Karpas-422 (cell line): Measurements from ENCODE around the gene ASZ1. TPM values are rescaled to one million over a fixed set of nuclear protein-coding genes. Genes with fewer than 3 reads are reported as not detected.
"Not testable (repeated sequence)": the region's sequence is repeated elsewhere in the genome, so short reads cannot be mapped to it uniquely, and the experiment has no call there.

Source experiments
- DNase-seq: peaks from one replicate; pipeline ENCODE4 v3.0.0-alpha.2; 2015
- H2AFZ ChIP-seq: fragments of 200-600 bp; sonication (generic); 2 replicates; pipeline ENCODE4 v1.6.1; 2014; ENCODE audit warnings: antibody characterized with exemption, low read length, mixed read lengths
- H3K27ac ChIP-seq: fragments of 200-600 bp; sonication (generic); 2 replicates; pipeline ENCODE4 v1.5.1; 2014; ENCODE audit warnings: mild to moderate bottlenecking, low read length, moderate library complexity
- H3K27me3 ChIP-seq: fragments of 200-600 bp; sonication (generic); 2 replicates; pipeline ENCODE4 v1.6.1; 2014; ENCODE audit warnings: low read length, mixed read lengths
- H3K36me3 ChIP-seq: fragments of 200-600 bp; sonication (generic); 2 replicates; pipeline ENCODE4 v1.6.1; 2014; ENCODE audit warnings: low read length, mixed read lengths; ENCODE audit not compliant: insufficient read depth
- H3K4me1 ChIP-seq: fragments of 200-600 bp; sonication (generic); 2 replicates; pipeline ENCODE4 v1.6.1; 2014; ENCODE audit warnings: mild to moderate bottlenecking, low read length, mixed read lengths
- H3K4me2 ChIP-seq: fragments of 200-600 bp; sonication (generic); 2 replicates; pipeline ENCODE4 v1.6.1; 2014; ENCODE audit warnings: low read length, low read depth, mild to moderate bottlenecking; ENCODE audit not compliant: poor library complexity, severe bottlenecking
- H3K4me3 ChIP-seq: fragments of 200-600 bp; sonication (generic); 2 replicates; pipeline ENCODE4 v1.5.1; 2014; ENCODE audit warnings: mild to moderate bottlenecking, antibody characterized with exemption, low read length, mixed read lengths
- H3K79me2 ChIP-seq: fragments of 200-600 bp; sonication (generic); 2 replicates; pipeline ENCODE4 v1.6.1; 2014; ENCODE audit warnings: mild to moderate bottlenecking, low read length, mixed read lengths
- H3K9ac ChIP-seq: fragments of 200-600 bp; sonication (generic); 2 replicates; pipeline ENCODE4 v1.6.0; 2014; ENCODE audit warnings: low read length
- H3K9me2 ChIP-seq: fragments of 200-600 bp; sonication (generic), shearing (Covaris generic); replicated peaks from 2 replicates; pipeline ENCODE4 v1.6.0; 2014; ENCODE audit warnings: mild to moderate bottlenecking, low read length, moderate library complexity; ENCODE audit not compliant: insufficient read depth
- H3K9me3 ChIP-seq: fragments of 300-700, 200-600 bp; sonication (generic); 2 replicates; pipeline ENCODE4 v1.6.1; 2014; ENCODE audit warnings: low read length, mixed read lengths
- H4K20me1 ChIP-seq: fragments of 200-600 bp; sonication (generic); 2 replicates; pipeline ENCODE4 v1.6.1; 2014; ENCODE audit warnings: mild to moderate bottlenecking, antibody characterized with exemption, low read length, low read depth; ENCODE audit not compliant: insufficient read depth
- total RNA-seq: library from RNA; depleted of rRNA; stranded (reverse); fragments of >200 nt; shearing (Covaris generic); gene quantifications from 2 replicates; pipeline ENCODE4 v1.2.3, GENCODE V29; 2014; ENCODE audit warnings: low replicate concordance

ASZ1 gene
- total RNA-seq, 1 experiment from 2014 or later, result not detected

DNA sequence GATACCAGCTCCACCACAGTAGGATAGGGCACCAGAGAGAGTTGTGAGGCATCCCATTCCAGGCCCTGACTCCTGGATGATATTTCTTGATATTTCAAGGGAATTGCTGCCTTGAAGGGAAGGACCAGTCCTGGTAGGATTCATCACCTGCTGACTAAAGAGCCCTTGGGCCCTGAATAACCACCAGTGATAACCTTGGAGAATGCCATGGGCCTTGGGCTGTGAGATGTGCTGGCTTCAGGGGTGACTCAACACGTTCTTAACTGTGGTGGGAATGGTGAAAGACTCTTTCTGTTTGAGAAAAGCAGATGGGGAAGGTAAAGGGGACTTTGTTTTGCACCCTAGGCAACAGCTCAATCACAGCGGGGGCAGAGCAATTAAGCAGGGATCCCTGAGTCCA lies 21.4 kb upstream of the ASZ1 start:
- H3K4me3 ChIP-seq, result no peak overlapping the region
- no peak overlapping the region for H2AFZ ChIP-seq
- H3K36me3 ChIP-seq, result no peaks in the 10 kb centered on the region
- no peaks in the 10 kb centered on the region for H3K9me2 ChIP-seq
- no peaks in the 10 kb centered on the region for H4K20me1 ChIP-seq
- no peak overlapping the region for H3K27ac ChIP-seq
- no peaks in the 10 kb centered on the region for H3K4me1 ChIP-seq
- DNase-seq, result no peak
- no peak overlapping the region for H3K9ac ChIP-seq
- H3K27me3 ChIP-seq, result no peaks in the 10 kb centered on the region
- H3K9me3 ChIP-seq, result no peaks in the 10 kb centered on the region
- H3K4me2 ChIP-seq, result no peak overlapping the region
- no peaks in the 10 kb centered on the region for H3K79me2 ChIP-seq

DNA sequence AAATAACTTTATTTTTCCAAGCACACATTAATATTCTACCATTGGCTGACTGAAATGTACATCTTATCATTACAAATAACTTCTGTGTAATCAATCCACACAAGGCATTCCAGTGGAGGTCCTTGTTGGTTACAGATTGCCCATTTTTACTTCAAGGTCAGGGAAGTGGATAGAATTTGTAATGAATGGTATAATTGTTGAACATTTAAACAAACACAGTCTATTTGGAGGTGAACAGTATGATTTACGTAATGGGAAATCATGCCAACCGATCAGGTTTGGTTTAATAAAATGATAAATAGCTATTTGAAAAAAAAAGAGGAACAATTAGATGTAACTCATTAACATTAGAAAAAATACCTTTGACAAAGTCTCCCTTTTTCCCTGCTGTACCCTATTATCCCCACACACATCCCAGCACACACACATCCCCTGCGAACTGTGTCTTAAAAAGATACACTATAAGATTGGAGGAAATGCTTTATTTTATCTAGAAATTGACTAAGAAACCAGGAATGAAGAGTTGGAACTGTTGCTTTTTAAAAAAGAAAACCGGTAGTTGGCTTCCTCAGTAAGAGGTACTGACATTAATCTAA lies 19.0 kb upstream of the ASZ1 start:
- H3K27me3 ChIP-seq, result no peaks in the 10 kb centered on the region
- H3K27ac ChIP-seq, result no peak overlapping the region
- no peaks in the 10 kb centered on the region for H3K79me2 ChIP-seq
- no peaks in the 10 kb centered on the region for H4K20me1 ChIP-seq
- H3K36me3 ChIP-seq, result no peaks in the 10 kb centered on the region
- no peaks in the 10 kb centered on the region for H3K9me2 ChIP-seq
- H2AFZ ChIP-seq, result no peak overlapping the region
- H3K9me3 ChIP-seq, result no peaks in the 10 kb centered on the region
- no peaks in the 10 kb centered on the region for H3K4me1 ChIP-seq
- no peak overlapping the region for H3K9ac ChIP-seq
- no peak overlapping the region for H3K4me2 ChIP-seq
- no peak overlapping the region for H3K4me3 ChIP-seq
- no peak for DNase-seq

DNA sequence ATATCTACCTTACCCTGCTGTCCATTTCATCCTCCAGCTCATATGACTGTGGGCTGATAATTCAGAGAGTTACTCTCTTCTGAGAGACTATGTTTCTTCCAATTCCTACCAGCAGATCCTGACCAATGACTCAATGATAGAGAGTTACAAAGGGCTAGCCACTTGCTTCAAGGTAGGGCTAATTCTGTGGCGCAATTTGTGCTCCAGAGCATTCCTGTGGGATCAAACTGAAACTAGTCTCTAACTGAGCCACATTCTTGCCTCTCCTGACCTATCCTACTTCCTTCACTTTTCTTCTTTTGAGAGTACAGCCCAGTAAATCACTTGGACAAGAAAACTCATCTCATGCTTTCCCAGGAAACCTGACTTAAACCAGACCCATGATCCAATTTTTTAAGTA lies 17.9 kb upstream of the ASZ1 start:
- no peak overlapping the region for H3K4me3 ChIP-seq
- H3K36me3 ChIP-seq, result no peaks in the 10 kb centered on the region
- no peaks in the 10 kb centered on the region for H3K9me2 ChIP-seq
- H3K9me3 ChIP-seq, result no peaks in the 10 kb centered on the region
- no peak overlapping the region for H3K9ac ChIP-seq
- H3K27me3 ChIP-seq, result no peaks in the 10 kb centered on the region
- no peaks in the 10 kb centered on the region for H3K79me2 ChIP-seq
- H3K4me2 ChIP-seq, result no peak overlapping the region
- H3K4me1 ChIP-seq, result no peaks in the 10 kb centered on the region
- no peaks in the 10 kb centered on the region for H4K20me1 ChIP-seq
- no peak overlapping the region for H2AFZ ChIP-seq
- no peak overlapping the region for H3K27ac ChIP-seq
- DNase-seq, result no peak

DNA sequence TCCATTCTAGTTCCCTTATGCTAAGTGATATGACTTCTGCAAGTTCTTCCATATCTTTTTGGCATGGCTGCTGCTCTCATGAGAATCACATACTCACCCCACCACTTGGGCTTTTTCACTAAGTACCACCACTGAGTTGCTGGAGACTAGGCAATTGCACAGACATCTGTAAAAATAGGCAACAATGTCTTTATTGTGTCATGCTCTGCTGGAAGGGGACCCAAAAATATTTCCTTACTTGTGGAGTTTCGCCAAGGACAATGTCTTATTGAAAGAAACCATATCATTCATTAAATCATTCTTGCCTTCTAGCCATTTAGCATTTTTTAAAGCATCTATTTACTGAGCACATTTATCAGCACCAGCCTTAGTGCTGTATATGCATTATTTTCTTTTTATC lies 17.4 kb upstream of the ASZ1 start:
- H3K4me3 ChIP-seq, result no peak overlapping the region
- no peak overlapping the region for H3K4me2 ChIP-seq
- H3K79me2 ChIP-seq, result no peaks in the 10 kb centered on the region
- H3K36me3 ChIP-seq, result no peaks in the 10 kb centered on the region
- no peaks in the 10 kb centered on the region for H4K20me1 ChIP-seq
- H3K27me3 ChIP-seq, result no peaks in the 10 kb centered on the region
- H2AFZ ChIP-seq, result no peak overlapping the region
- H3K9ac ChIP-seq, result no peak overlapping the region
- H3K9me3 ChIP-seq, result no peaks in the 10 kb centered on the region
- H3K27ac ChIP-seq, result no peak overlapping the region
- H3K4me1 ChIP-seq, result no peaks in the 10 kb centered on the region
- DNase-seq, result no peak
- H3K9me2 ChIP-seq, result no peaks in the 10 kb centered on the region

DNA sequence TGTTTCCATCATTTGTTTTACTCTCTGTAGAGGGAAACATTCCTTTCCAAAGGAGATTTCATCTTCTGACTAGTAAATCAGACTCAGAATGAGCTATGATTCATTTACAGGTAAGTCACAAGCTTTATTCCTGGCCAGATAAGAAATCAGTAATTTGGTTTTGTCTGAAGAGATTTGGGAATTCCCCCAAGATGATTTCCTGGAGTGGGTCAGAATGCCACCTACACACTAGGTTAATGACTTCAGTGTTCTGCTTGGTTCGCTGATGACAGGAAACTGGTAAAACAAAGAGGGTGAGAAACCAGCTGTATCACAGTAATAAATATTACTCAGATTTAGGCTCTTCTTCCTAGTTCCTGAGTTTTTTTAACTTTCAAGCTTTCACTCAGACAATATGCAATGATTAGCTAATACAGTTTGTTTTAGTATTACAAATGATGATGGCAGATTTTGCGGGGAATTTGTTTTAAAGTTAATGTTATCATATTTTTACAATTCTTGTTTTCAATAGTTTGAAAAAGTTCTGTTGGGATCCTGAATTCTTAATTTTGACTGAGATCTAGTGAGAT lies 8.3 kb upstream of the ASZ1 start:
- Histone ChIP-seq H3K9ac (no peak overlapping the region), H3K27me3 (peaks cover 3% of the 10 kb centered on the region; the same call in 1 of the 2 replicates), H3K36me3 (no peaks in the 10 kb centered on the region), H3K9me2 (no peaks in the 10 kb centered on the region), H3K27ac (no peak overlapping the region), H2AFZ (no peak overlapping the region), H3K4me2 (no peak overlapping the region), H3K9me3 (no peaks in the 10 kb centered on the region), H3K4me1 (no peaks in the 10 kb centered on the region), H3K79me2 (no peaks in the 10 kb centered on the region), H3K4me3 (no peak overlapping the region), H4K20me1 (no peaks in the 10 kb centered on the region)
- DNase-seq, result no peak

DNA sequence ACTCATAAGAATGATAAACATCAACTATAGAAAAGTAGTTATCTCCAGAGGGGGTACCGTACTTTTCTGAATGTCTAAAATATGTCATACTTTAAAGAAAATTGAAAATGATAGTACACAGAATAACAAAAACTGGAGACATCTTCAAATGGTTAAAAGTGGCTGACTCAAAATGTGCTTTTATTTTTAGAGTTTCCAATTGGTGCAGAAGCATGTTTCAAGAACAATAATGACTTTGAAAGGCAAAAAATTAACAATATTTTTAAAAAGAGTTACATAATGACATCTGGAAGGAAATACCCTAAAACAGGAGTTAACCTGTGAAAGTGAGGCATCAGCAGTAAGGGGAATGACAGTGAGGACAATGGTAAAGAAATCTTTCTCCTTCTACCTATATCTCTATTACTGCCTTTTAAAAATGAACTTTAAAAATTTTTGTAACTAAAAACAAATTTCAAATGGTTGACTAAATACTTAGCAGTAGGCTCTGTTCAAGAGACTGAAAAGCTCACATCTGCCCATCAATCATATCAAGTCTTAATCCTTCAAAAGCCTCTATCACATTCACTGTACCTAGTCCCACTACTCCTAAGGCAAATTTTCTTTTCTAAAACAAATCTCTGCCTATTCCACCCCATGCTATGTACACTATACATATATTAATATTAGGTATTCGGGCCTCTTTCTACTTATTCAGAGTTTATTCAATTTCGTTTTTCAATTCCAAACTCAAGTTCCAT lies 3.0 kb downstream of the ASZ1 start:
- no peak overlapping the region for H2AFZ ChIP-seq
- no peaks in the 10 kb centered on the region for H3K79me2 ChIP-seq
- H3K4me2 ChIP-seq, result no peak overlapping the region
- H3K9ac ChIP-seq, result no peak overlapping the region
- no peak for DNase-seq
- no peaks in the 10 kb centered on the region for H3K4me1 ChIP-seq
- no peak overlapping the region for H3K4me3 ChIP-seq
- H3K27ac ChIP-seq, result no peak overlapping the region
- no peaks in the 10 kb centered on the region for H3K9me3 ChIP-seq
- H4K20me1 ChIP-seq, result no peaks in the 10 kb centered on the region
- no peaks in the 10 kb centered on the region for H3K36me3 ChIP-seq
- no peaks in the 10 kb centered on the region for H3K9me2 ChIP-seq
- no peaks in the 10 kb centered on the region for H3K27me3 ChIP-seq

DNA sequence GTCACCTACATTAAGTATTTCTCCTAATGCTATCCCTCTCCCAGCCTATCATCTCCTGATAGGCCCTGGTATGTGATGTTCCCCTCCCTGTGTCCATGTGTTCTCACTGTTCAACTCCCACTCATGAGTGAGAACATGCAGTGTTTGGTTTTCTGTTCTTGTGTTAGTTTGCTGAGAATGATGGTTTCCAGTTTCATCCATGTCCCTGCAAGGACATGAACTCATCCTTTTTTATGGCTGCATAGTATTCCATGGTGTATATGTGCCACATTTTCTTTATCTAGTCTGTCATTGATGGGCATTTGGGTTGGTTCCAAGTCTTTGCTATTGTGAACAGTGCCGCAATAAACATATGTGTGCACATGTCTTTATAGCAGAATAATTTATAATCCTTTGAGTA lies 12.7 kb downstream of the ASZ1 start:
- H3K27me3 ChIP-seq, H4K20me1 ChIP-seq, DNase-seq, H3K4me3 ChIP-seq, H3K9me2 ChIP-seq, H3K9ac ChIP-seq, H3K27ac ChIP-seq, H2AFZ ChIP-seq, H3K4me1 ChIP-seq, H3K9me3 ChIP-seq, H3K4me2 ChIP-seq, H3K79me2 ChIP-seq, H3K36me3 ChIP-seq: not testable (repeated sequence)

DNA sequence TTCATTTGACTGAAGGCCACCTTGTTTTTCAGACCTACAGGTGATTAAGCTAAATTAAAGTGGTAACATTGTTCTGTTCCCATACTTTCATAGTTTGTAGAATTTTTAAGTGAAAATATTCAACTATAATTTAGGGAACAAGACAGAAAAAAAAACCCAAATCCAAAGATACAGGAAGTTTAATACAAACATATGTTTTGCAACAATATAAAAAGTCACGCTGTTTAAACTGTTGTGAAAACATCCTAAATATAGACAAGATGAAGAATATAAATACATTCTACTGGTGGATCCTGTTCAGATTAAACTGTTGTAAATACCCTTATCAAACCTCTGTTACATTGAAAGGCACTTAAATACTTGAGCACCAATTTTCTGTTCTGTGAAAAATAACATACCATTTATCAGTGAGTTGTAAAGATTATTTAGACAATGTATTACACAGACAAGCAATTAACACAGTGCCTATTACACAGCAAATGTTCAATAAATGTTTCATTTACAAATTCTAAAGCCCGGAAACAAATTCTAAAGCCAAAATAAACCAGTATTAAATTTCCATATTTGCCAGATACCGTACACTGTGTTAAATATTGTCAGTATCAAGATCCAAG lies 14.2 kb downstream of the ASZ1 start:
- no peaks in the 10 kb centered on the region for H3K27me3 ChIP-seq
- no peak overlapping the region for H3K9ac ChIP-seq
- no peaks in the 10 kb centered on the region for H3K9me3 ChIP-seq
- no peak overlapping the region for H3K4me3 ChIP-seq
- no peaks in the 10 kb centered on the region for H3K9me2 ChIP-seq
- H3K4me1 ChIP-seq, result no peaks in the 10 kb centered on the region
- no peak overlapping the region for H2AFZ ChIP-seq
- H3K27ac ChIP-seq, result no peak overlapping the region
- H3K79me2 ChIP-seq, result no peaks in the 10 kb centered on the region
- H4K20me1 ChIP-seq, result no peaks in the 10 kb centered on the region
- H3K4me2 ChIP-seq, result no peak overlapping the region
- DNase-seq, result no peak
- H3K36me3 ChIP-seq, result no peaks in the 10 kb centered on the region
